ENCODE measurements around the gene PEX10.

PEX10 gene

DNA sequence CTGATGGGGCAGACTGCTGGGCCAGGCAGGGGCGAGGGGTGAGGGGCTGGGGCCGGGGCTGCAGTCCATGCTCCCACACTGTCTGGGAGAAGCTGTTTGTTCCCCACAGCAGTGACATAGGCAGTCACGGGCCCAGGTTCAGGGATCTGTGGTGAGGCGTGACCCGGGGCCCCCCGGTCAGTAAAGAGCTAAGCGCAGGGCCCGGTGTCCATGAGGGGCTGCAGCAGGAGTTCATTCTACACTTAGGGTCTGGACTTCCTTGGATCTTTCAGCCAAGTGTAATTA lies 4.4 kb downstream of the PEX10 start:
- H3K27me3 ChIP-seq (ENCODE audit: control insufficient read depth, insufficient read depth, low read length) = no peaks in the 10 kb centered on the region
- no peak overlapping the region for H3K9ac ChIP-seq (ENCODE audit: low read depth, low read length)
- peaks cover 35% of the 10 kb centered on the region for H3K36me3 ChIP-seq (ENCODE audit: control insufficient read depth, insufficient read depth, low read length)

GRCh38 chr1:2407166-2407990 lies 5.0 kb downstream of the PEX10 start:
- no peaks in the 10 kb centered on the region for H3K27me3 ChIP-seq (ENCODE audit: control insufficient read depth, insufficient read depth, low read length)
- H3K9me3 ChIP-seq (ENCODE audit: control insufficient read depth, insufficient read depth, low read length) = no peaks in the 10 kb centered on the region
- H3K36me3 ChIP-seq (ENCODE audit: control insufficient read depth, insufficient read depth, low read length) = peaks cover 38% of the 10 kb centered on the region
- H3K9ac ChIP-seq (ENCODE audit: low read depth, low read length) = no peak overlapping the region
- no peaks in the 10 kb centered on the region for H3K4me1 ChIP-seq (ENCODE audit: control insufficient read depth, insufficient read depth, low read length)
- no peak overlapping the region for H3K4me3 ChIP-seq (ENCODE audit: low read depth, low read length)

More for the DNA sequence above, 4.4 kb downstream of the PEX10 start:
- Histone ChIP-seq H3K4me3 (ENCODE audit: low read depth, low read length) (no peak overlapping the region), H3K4me1 (ENCODE audit: control insufficient read depth, insufficient read depth, low read length) (no peaks in the 10 kb centered on the region), H3K9me3 (ENCODE audit: control insufficient read depth, insufficient read depth, low read length) (no peaks in the 10 kb centered on the region)

DNA sequence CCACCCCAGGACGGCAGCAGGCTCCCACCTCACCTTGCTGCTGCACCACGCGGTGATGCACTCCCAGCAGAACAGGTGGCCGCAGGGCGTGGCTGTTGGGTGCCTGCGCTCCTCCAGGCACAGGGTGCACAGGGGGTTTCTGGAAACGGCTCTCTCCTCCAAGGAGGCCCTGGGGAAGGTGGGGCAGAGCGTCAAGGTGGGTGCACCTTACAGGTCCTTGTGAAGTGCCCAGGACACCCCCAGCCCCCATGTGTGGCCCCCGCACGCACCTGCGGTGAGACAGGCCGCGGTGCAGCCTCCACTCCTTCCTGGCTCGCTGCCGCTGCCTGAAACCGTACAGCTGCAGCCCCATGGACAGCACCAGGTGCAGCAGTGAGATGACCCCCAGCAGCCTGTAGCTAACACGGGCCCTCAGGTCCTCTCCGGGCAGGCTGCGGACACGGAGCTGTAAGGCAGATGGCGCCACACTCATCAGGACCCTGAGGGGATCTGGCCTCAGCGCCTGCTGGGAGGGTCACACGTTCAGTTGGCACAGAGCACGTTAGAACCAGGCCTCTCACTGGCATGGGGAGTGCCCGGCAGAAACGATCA lies 5.8 kb downstream of the PEX10 start:
- peaks cover 40% of the 10 kb centered on the region for H3K36me3 ChIP-seq (ENCODE audit: control insufficient read depth, insufficient read depth, low read length)

DNA sequence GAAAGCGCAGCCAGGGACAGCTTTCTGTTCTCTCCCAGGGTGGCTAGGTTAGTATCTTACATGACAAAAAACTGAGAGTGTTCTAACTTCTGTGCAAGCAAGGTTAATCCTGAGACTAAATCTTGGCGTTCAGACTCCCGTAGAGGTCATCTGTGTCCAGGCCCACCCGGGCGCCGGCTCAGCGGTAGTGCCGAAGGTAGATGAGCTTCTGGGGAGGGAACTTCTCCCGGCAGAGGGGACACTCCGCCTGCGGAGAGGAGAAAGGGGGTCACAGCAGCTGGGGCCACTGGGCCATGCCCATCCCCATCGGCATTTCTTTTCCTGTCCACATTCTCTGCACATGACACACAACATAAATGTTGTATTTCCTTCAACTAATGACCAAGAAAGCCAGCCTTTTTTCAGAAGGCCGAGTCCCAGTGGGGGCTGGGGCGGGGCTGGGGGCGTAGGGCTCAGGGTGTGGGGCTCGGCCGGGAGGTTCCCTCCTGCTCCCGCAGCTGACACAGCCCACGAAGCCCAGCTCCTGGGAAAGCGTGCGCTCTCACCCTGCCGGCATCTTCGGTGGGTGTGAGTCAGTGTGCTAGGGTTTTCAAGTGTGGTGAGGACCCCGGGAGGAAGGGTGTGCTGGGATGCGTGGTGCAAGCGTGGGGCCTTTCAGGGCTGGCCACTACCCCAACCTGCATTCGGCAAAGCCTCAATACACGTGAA lies 6.6 kb downstream of the PEX10 start:
- Histone ChIP-seq H3K9me3 (ENCODE audit: control insufficient read depth, insufficient read depth, low read length) (no peaks in the 10 kb centered on the region), H3K36me3 (ENCODE audit: control insufficient read depth, insufficient read depth, low read length) (peaks cover 42% of the 10 kb centered on the region), H3K4me1 (ENCODE audit: control insufficient read depth, insufficient read depth, low read length) (no peaks in the 10 kb centered on the region), H3K27me3 (ENCODE audit: control insufficient read depth, insufficient read depth, low read length) (no peaks in the 10 kb centered on the region), H3K4me3 (ENCODE audit: low read depth, low read length) (no peak overlapping the region), H3K9ac (ENCODE audit: low read depth, low read length) (no peak overlapping the region)

More for the DNA sequence above, 5.8 kb downstream of the PEX10 start:
- H3K9ac ChIP-seq (ENCODE audit: low read depth, low read length) = no peak overlapping the region
- H3K4me1 ChIP-seq (ENCODE audit: control insufficient read depth, insufficient read depth, low read length) = no peaks in the 10 kb centered on the region
- no peaks in the 10 kb centered on the region for H3K27me3 ChIP-seq (ENCODE audit: control insufficient read depth, insufficient read depth, low read length)
- H3K9me3 ChIP-seq (ENCODE audit: control insufficient read depth, insufficient read depth, low read length) = no peaks in the 10 kb centered on the region
- H3K4me3 ChIP-seq (ENCODE audit: low read depth, low read length) = no peak overlapping the region

DNA sequence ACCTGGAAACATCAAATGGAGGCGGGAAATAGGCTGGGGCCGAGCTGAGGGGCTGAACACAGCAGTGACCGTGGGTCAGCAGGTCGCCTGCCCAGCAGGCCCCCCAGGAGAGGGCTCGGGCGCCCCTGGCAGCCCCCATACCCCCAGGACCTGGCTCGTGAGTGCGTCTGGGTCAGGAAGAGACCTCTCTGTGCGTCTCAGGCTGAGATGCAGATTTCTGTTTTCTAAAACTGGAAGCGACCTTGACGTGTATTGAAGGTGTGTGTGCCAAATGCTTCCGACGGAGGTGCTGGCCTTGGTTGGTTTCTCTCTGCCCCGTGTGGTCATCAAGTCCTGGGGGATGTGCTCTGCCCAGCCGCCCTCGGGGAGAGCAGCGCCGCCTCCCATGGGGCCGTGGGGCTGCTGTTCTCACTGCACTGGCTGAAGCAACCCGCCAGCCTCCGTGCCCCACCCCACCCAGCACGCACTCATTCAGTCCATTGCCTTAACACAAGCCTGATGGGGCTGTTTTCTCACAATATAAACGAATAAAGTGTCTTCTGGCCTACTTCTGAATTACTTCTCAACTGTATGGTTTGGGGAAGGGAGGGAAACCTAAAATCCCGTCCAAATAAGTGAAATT lies 7.4 kb downstream of the PEX10 start:
- Histone ChIP-seq H3K9me3 (ENCODE audit: control insufficient read depth, insufficient read depth, low read length) (no peaks in the 10 kb centered on the region), H3K9ac (ENCODE audit: low read depth, low read length) (no peak overlapping the region), H3K4me3 (ENCODE audit: low read depth, low read length) (no peak overlapping the region), H3K4me1 (ENCODE audit: control insufficient read depth, insufficient read depth, low read length) (no peaks in the 10 kb centered on the region), H3K27me3 (ENCODE audit: control insufficient read depth, insufficient read depth, low read length) (no peaks in the 10 kb centered on the region), H3K36me3 (ENCODE audit: control insufficient read depth, insufficient read depth, low read length) (peaks cover 42% of the 10 kb centered on the region)

GRCh38 chr1:2404142-2404889 lies 8.0 kb downstream of the PEX10 start:
- no peak overlapping the region for H3K4me3 ChIP-seq (ENCODE audit: low read depth, low read length)
- H3K27me3 ChIP-seq (ENCODE audit: control insufficient read depth, insufficient read depth, low read length) = no peaks in the 10 kb centered on the region
- no peaks in the 10 kb centered on the region for H3K4me1 ChIP-seq (ENCODE audit: control insufficient read depth, insufficient read depth, low read length)
- H3K9me3 ChIP-seq (ENCODE audit: control insufficient read depth, insufficient read depth, low read length) = no peaks in the 10 kb centered on the region
- no peak overlapping the region for H3K9ac ChIP-seq (ENCODE audit: low read depth, low read length)
- H3K36me3 ChIP-seq (ENCODE audit: control insufficient read depth, insufficient read depth, low read length) = peaks cover 46% of the 10 kb centered on the region

GRCh38 chr1:2403273-2403672 lies 9.1 kb downstream of the PEX10 start:
- no peaks in the 10 kb centered on the region for H3K9me3 ChIP-seq (ENCODE audit: control insufficient read depth, insufficient read depth, low read length)
- no peaks in the 10 kb centered on the region for H3K4me1 ChIP-seq (ENCODE audit: control insufficient read depth, insufficient read depth, low read length)
- H3K27me3 ChIP-seq (ENCODE audit: control insufficient read depth, insufficient read depth, low read length) = no peaks in the 10 kb centered on the region
- H3K4me3 ChIP-seq (ENCODE audit: low read depth, low read length) = no peak overlapping the region
- peaks cover 50% of the 10 kb centered on the region for H3K36me3 ChIP-seq (ENCODE audit: control insufficient read depth, insufficient read depth, low read length)
- no peak overlapping the region for H3K9ac ChIP-seq (ENCODE audit: low read depth, low read length)

DNA sequence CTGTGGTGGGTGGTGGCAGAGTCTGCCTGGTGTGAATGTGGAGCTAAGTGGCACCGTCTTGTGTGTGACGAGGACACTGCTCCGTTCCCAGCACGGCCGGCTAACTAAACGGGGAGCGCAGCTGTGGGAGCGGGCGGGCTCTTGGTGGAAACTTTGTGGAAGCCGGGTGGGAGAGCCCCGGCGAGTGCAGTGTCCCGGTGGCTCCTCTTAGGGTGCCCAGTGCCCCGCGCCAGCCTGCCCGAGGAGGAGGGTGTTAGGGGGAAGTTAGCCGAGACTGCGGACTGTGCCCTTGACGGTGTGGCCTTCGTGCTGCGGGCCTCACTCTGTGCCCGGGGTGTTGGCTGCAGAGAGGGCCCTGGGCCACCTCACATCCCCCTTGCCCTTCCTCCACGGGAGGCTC lies 9.9 kb downstream of the PEX10 start:
- H3K36me3 ChIP-seq (ENCODE audit: control insufficient read depth, insufficient read depth, low read length) = peaks cover 53% of the 10 kb centered on the region
- no peaks in the 10 kb centered on the region for H3K4me1 ChIP-seq (ENCODE audit: control insufficient read depth, insufficient read depth, low read length)
- H3K27me3 ChIP-seq (ENCODE audit: control insufficient read depth, insufficient read depth, low read length) = no peaks in the 10 kb centered on the region
- H3K4me3 ChIP-seq (ENCODE audit: low read depth, low read length) = no peak overlapping the region
- H3K9me3 ChIP-seq (ENCODE audit: control insufficient read depth, insufficient read depth, low read length) = no peaks in the 10 kb centered on the region
- no peak overlapping the region for H3K9ac ChIP-seq (ENCODE audit: low read depth, low read length)

DNA sequence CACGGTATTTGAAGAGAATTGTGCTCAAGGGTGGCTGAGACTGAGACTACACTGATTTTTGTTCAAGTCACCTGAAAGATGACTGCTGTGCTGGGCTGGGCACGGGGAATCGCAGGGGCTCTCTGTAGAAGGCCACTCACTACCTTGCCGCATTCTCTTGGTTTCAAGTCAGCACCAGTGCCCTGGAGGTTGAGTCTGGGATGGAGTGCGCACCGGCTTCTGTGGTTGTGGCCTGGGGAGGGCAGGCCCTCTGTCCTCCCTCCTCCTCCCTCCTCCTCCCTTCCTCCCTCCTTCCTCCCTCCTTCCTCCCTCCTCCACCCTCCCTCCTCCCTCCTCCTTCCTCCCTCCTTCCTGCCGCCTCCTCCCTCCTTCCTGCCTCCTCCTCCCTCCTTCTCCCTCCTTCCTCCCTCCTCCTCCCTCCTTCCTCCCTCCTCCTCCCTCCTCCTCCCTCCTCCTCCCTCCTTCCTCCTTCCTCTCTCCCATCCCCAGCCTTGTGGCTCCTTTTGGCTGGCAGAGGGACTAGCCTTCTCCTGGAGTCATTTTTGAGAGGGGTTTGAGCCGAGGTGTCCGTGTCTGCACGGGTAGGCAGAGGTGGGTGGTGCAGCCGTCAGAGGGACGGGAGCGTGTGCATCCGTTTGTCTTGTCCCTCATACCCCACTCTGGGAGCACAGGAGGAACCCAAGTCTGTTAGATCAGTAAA lies 11.3 kb downstream of the PEX10 start:
- Histone ChIP-seq H3K9ac (ENCODE audit: low read depth, low read length) (no peak overlapping the region), H3K4me1 (ENCODE audit: control insufficient read depth, insufficient read depth, low read length) (no peaks in the 10 kb centered on the region), H3K27me3 (ENCODE audit: control insufficient read depth, insufficient read depth, low read length) (no peaks in the 10 kb centered on the region), H3K36me3 (ENCODE audit: control insufficient read depth, insufficient read depth, low read length) (peaks cover 49% of the 10 kb centered on the region), H3K4me3 (ENCODE audit: low read depth, low read length) (no peak overlapping the region), H3K9me3 (ENCODE audit: control insufficient read depth, insufficient read depth, low read length) (no peaks in the 10 kb centered on the region)

- H3K36me3 ChIP-seq (ENCODE audit: control insufficient read depth, insufficient read depth, low read length) = peaks cover 48% of the 10 kb centered on the region
- no peaks in the 10 kb centered on the region for H3K4me1 ChIP-seq (ENCODE audit: control insufficient read depth, insufficient read depth, low read length)
- no peak overlapping the region for H3K4me3 ChIP-seq (ENCODE audit: low read depth, low read length)
- no peaks in the 10 kb centered on the region for H3K27me3 ChIP-seq (ENCODE audit: control insufficient read depth, insufficient read depth, low read length)
- H3K9ac ChIP-seq (ENCODE audit: low read depth, low read length) = no peak overlapping the region
- no peaks in the 10 kb centered on the region for H3K9me3 ChIP-seq (ENCODE audit: control insufficient read depth, insufficient read depth, low read length)
Observed at GRCh38 chr1:2400576-2400909, 11.8 kb downstream of the PEX10 start.
